SU-DHL-6 (cell line): Measurements from ENCODE around the gene FKBP9.
"Not testable (repeated sequence)": the region's sequence is repeated elsewhere in the genome, so short reads cannot be mapped to it uniquely, and the experiment has no call there.

Experiments
- CTCF ChIP-seq: fragments of 200-600 bp; sonication (generic); IDR thresholded peaks from one replicate; pipeline ENCODE4 v1.5.1; 2017; ENCODE audit warnings: antibody characterized with exemption, mild to moderate bottlenecking, low read length, moderate library complexity; ENCODE audit not compliant: insufficient read depth, poor library complexity, severe bottlenecking
- EZH2phosphoT487 ChIP-seq: fragments of 200-600 bp; sonication (generic), shearing (Covaris generic); conservative IDR thresholded peaks from 2 replicates; pipeline ENCODE4 v1.6.1; 2018; ENCODE audit warnings: mild to moderate bottlenecking, antibody characterized with exemption, low read length, moderate library complexity, mixed read lengths

GRCh38 chr7:32999380-32999779 is 42.1 kb downstream of the FKBP9 start:
- not testable (repeated sequence) for TF ChIP-seq CTCF, EZH2phosphoT487
